Naive thymus-derived CD4-positive, alpha-beta T cell (primary cell): Measurements from ENCODE around the gene OSTF1. TPM values are rescaled to one million over a fixed set of nuclear protein-coding genes. Genes with fewer than 3 reads are reported as not detected.

Experiments used
- ATAC-seq: fragments of 150-1000 bp; cut with Tn5 transposase; 2 replicates; pipeline ENCODE4 v1.10.0; 2021; ENCODE audit warnings: mild to moderate bottlenecking, moderate library complexity
- CTCF ChIA-PET: fragments of 350-600 bp; sonication (Branson Sonifier 250); formaldehyde crosslinking; loops from one replicate; lab custom pipeline; 2021; ENCODE audit warnings: antibody characterized with exemption; lab: Charles Lee
- POLR2A ChIA-PET: fragments of 350-600 bp; sonication (Branson Sonifier 250); formaldehyde crosslinking; loops from one replicate; lab custom pipeline; 2021; ENCODE audit warnings: antibody characterized with exemption, inconsistent platforms; lab: Charles Lee
- DNase-seq, 9 donors: peaks; one replicate each; pipeline versions ENCODE4 v3.0.0 to v3.0.0-alpha.2; 2020 to 2022; ENCODE audit warnings: mixed read lengths in 1 of 9
- H3K27ac ChIP-seq: one replicate; pipeline ENCODE4 v1.7.0; 2013; ENCODE audit warnings: mild to moderate bottlenecking, low read depth, low read length, moderate library complexity
- H3K27me3 ChIP-seq, 2 donors: one replicate each; pipeline ENCODE4 v1.7.0; 2013; ENCODE audit warnings: low read length in 2 of 2, mild to moderate bottlenecking in 2 of 2, moderate library complexity in 2 of 2; ENCODE audit not compliant: control insufficient read depth in 2 of 2, insufficient read depth in 2 of 2
- H3K36me3 ChIP-seq, 3 experiments: 1 replicate in 2 of 3; 2 replicates in 1 of 3; pipeline ENCODE4 v1.7.0; 2013; ENCODE audit warnings: low read length in 3 of 3, mild to moderate bottlenecking in 3 of 3, moderate library complexity in 1 of 3; ENCODE audit not compliant: insufficient read depth in 3 of 3, control insufficient read depth in 2 of 3
- H3K4me1 ChIP-seq, 2 donors: one replicate each; pipeline ENCODE4 v1.7.0; 2013; ENCODE audit warnings: low read length in 2 of 2, mild to moderate bottlenecking in 2 of 2, moderate library complexity in 1 of 2; ENCODE audit not compliant: control insufficient read depth in 2 of 2, insufficient read depth in 2 of 2
- H3K4me3 ChIP-seq: 2 replicates; pipeline ENCODE4 v1.7.0; 2013; ENCODE audit warnings: mild to moderate bottlenecking, low read length
- H3K9me3 ChIP-seq, 3 experiments: 1 replicate in 2 of 3; 2 replicates in 1 of 3; pipeline ENCODE4 v1.7.0; 2013; ENCODE audit warnings: low read length in 3 of 3; ENCODE audit not compliant: control insufficient read depth in 2 of 3
- H3K27ac Mint-ChIP-seq, 9 donors: one replicate each; pipeline ENCODE4 v1.8.0; 2020 to 2022; ENCODE audit warnings: mixed read lengths in 9 of 9, mild to moderate bottlenecking in 8 of 9, moderate library complexity in 5 of 9, inconsistent platforms in 2 of 9
- H3K27me3 Mint-ChIP-seq, 5 donors: one replicate each; pipeline ENCODE4 v1.8.0; 2021 to 2022; ENCODE audit warnings: mixed read lengths in 5 of 5, mild to moderate bottlenecking in 1 of 5
- H3K36me3 Mint-ChIP-seq, 5 donors: one replicate each; pipeline ENCODE4 v1.8.0; 2020 to 2022; ENCODE audit warnings: mixed read lengths in 5 of 5, mild to moderate bottlenecking in 3 of 5, inconsistent platforms in 1 of 5
- H3K4me1 Mint-ChIP-seq, 7 donors: one replicate each; pipeline ENCODE4 v1.8.0; 2020 to 2022; ENCODE audit warnings: mixed read lengths in 7 of 7, mild to moderate bottlenecking in 3 of 7, inconsistent platforms in 1 of 7
- H3K4me3 Mint-ChIP-seq, 10 donors: one replicate each; pipeline ENCODE4 v1.8.0; 2020 to 2022; ENCODE audit warnings: mild to moderate bottlenecking in 10 of 10, mixed read lengths in 10 of 10, moderate library complexity in 6 of 10, inconsistent platforms in 2 of 10
- H3K9me3 Mint-ChIP-seq, 11 donors: one replicate each; pipeline ENCODE4 v1.8.0; 2020 to 2022; ENCODE audit warnings: mixed read lengths in 11 of 11, mild to moderate bottlenecking in 4 of 11, inconsistent platforms in 1 of 11, moderate library complexity in 1 of 11
- intact Hi-C, 2 donors: fragments of 100-400 bp; cut with micrococcal nuclease; formaldehyde crosslinking; loops; one replicate each; pipeline ENCODE4 v1.15.1; 2023
- polyA plus RNA-seq, 2 donors: library from polyadenylated mRNA; unstranded; fragments of 300-500 nt; fragmentation: Illumina TruSeq; gene quantifications; one replicate each; pipeline ENCODE4 v1.2.3, GENCODE V29; 2021
- total RNA-seq, 6 experiments: library from RNA in 5 of 6; stranded (reverse) in 5 of 6; gene quantifications; 1 replicate in 5 of 6; 2 replicates in 1 of 6; pipeline ENCODE4 v1.2.3 and lab custom pipeline; 2021 to 2026

The OSTF1 gene
- total and polyA plus RNA-seq, 7 experiments from 2014 or later, result 38.7 to 141 (median 88.0) TPM

DNA sequence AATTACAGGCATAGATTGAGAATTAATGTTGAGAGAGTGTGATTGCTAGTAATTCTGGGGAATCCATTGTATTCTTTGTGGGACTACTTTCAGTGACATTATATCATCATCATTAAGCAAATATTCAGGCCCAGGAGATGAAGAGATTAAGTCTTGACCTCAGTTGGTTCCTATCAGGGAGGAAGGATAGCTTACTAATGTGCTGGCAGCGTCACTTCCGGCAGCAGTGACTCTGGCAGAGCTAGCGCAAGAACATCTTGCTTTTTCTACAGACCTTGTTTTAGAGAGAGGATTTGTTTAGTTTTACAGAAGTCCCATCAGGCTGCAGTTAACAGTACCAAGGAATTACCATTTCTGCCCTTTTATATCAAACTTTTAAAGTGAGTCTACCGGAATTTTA, 20.3 kb downstream of the OSTF1 start:
- DNase-seq, result no peak
- no peaks in the 10 kb centered on the region for H3K27me3 Mint-ChIP-seq
- Histone ChIP-seq H3K27ac (no peak overlapping the region), H3K4me1 (peaks cover 3 to 17% of the 10 kb centered on the region in 2 donors), H3K27me3 (no peaks in the 10 kb centered on the region), H3K36me3 (no peaks in the 10 kb centered on the region), H3K4me3 (no peak overlapping the region), H3K9me3 (no peaks in the 10 kb centered on the region)
- peaks cover 46 to 86% (median 75%) of the 10 kb centered on the region in 7 donors for H3K4me1 Mint-ChIP-seq
- ChIA-PET POLR2A (no interaction called here), CTCF (no interaction called here)
- peak overlapping the region in 6 of 9 donors; percentile 0 to 69 (median 18) for H3K27ac Mint-ChIP-seq
- peaks cover 0 to 23% (median 11%) of the 10 kb centered on the region in 5 donors for H3K36me3 Mint-ChIP-seq
- H3K9me3 Mint-ChIP-seq, result no peaks in the 10 kb centered on the region
- intact Hi-C loops, result no loop called here
- peak; percentile 74 for ATAC-seq
- H3K4me3 Mint-ChIP-seq, result peak overlapping the region in 2 of 10 donors; percentile 7 to 61

DNA sequence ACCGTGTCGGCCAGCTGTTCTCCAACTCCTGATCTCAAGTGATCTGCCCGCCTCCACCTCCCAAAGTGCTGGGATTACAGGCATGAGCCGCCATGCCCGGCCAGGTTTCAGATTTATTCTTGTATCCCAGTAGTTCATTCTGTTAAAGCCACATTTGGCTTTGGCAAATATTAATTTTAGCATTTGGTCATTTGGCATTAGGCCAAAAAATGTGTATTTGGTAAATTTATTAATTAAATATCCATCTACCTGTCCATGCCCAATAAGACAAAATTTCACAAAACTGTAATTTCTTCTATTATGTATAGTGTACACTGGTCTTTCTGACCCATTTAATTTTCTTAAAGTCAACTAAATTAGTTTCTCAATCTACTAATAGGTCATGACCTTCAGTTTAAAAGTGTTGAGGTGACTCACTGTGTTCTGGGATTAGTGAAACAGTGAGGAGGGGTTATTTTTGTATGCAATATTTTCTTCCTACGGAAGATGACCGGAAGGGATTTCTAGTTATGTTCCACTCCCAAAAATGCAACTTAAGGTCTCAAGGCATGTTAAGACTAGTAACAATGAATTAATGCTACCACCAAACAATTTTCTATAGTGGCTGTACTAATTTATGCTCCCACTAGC, 21.0 kb downstream of the OSTF1 start:
- Mint-ChIP-seq H3K4me1 (peaks cover 44 to 85% (median 81%) of the 10 kb centered on the region in 7 donors), H3K4me3 (no peak overlapping the region), H3K36me3 (peaks cover 0 to 23% (median 11%) of the 10 kb centered on the region in 5 donors), H3K9me3 (no peaks in the 10 kb centered on the region), H3K27me3 (no peaks in the 10 kb centered on the region), H3K27ac (peak overlapping the region in 1 of 9 donors; percentile 18)
- POLR2A ChIA-PET, result interaction anchor here (0.6 kb wide), 1 partner anchor 12 kb away, joined by 3 read pairs; no protein-coding TSS in a partner anchor
- no peaks in the 10 kb centered on the region for H3K27me3 ChIP-seq
- intact Hi-C loops, result no loop called here
- CTCF ChIA-PET, result no interaction called here
- no peak overlapping the region for H3K4me3 ChIP-seq
- H3K9me3 ChIP-seq, result no peaks in the 10 kb centered on the region
- H3K27ac ChIP-seq, result no peak overlapping the region
- peaks cover 0 to 13% of the 10 kb centered on the region in 2 donors for H3K4me1 ChIP-seq
- DNase-seq (no peak), ATAC-seq (no peak)
- no peaks in the 10 kb centered on the region for H3K36me3 ChIP-seq

DNA sequence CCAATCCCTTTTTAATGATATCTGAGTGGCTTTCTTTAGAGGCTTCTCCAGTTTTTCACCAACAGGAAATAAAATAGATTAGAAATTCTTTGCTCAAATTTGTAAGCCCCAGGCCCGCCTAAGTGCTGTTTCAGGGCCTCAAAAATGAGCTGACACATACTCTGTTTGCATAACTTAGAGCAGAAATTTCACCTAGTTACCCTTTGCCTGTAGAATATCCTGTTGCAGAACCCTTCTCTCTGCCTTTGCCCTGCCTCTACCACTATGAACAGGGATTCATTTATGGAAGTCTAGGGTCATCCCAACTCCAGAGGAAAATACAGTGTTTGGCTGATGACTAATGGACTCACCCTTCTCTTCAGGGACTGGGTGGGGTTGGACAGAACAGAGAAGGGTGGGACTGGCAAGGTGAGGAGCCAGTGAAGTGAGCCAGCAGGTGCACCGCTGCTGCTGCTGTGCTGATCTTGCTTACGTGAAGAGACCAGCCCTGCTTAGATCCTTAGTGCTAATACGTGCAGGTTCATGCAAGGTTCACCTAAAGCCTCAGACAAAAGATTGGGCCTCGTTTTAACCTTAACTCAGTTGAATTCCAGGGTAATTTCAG, 22.8 kb downstream of the OSTF1 start:
- H3K4me1 ChIP-seq, result peaks cover 0 to 3% of the 10 kb centered on the region in 2 donors
- peak; percentile 49 for ATAC-seq
- POLR2A ChIA-PET, result interaction anchor here (0.6 kb wide), 1 partner anchor 12 kb away, joined by 3 read pairs; no protein-coding TSS in a partner anchor

DNA sequence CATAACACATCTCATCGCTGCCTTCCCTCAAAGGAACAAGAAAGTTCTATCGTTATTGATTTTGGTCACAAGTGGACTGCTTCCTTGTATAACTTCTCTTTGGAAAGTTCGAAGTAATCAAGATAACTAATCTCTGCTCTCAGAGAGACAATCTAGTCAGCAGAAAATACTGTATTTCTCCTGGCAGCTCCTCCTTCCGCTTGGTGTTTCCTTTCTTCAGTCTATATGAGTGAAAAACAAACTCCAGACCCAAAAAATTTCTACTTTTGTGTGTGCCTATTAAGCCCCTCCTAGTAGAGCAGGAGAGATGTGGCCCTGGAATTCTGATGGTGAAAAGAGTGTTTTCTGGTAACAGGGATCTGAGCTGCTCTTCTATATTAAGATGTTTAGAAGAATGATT, 24.5 kb downstream of the OSTF1 start:
- no peak for DNase-seq
- Histone ChIP-seq H3K36me3 (peaks cover 0 to 6% (median under 1%) of the 10 kb centered on the region in 3 experiments), H3K4me1 (peaks cover 0 to 3% of the 10 kb centered on the region in 2 donors), H3K27me3 (no peaks in the 10 kb centered on the region), H3K4me3 (no peak overlapping the region), H3K9me3 (no peaks in the 10 kb centered on the region), H3K27ac (no peak overlapping the region)
- intact Hi-C loops, result no loop called here
- ATAC-seq, result no peak
- no peaks in the 10 kb centered on the region for H3K27me3 Mint-ChIP-seq
- H3K36me3 Mint-ChIP-seq, result peaks cover 4 to 22% (median 6%) of the 10 kb centered on the region in 5 donors
- ChIA-PET CTCF (no interaction called here), POLR2A (interaction anchor here (0.7 kb wide), 1 partner anchor 10 kb away, joined by 3 read pairs; no protein-coding TSS in a partner anchor)
- H3K4me3 Mint-ChIP-seq, result peak overlapping the region in 4 of 10 donors; percentile 0 to 43 (median 14)
- H3K9me3 Mint-ChIP-seq, result peaks cover 0 to 1% (median 0%) of the 10 kb centered on the region in 11 donors
- H3K4me1 Mint-ChIP-seq, result peaks cover 33 to 79% (median 65%) of the 10 kb centered on the region in 7 donors
- peak overlapping the region in 5 of 9 donors; percentile 38 to 81 (median 59) for H3K27ac Mint-ChIP-seq

More for the DNA sequence above, 22.8 kb downstream of the OSTF1 start:
- Mint-ChIP-seq H3K9me3 (no peaks in the 10 kb centered on the region), H3K27ac (peak overlapping the region in 3 of 9 donors; percentile 15 to 53 (median 24)), H3K36me3 (peaks cover 0 to 23% (median 5%) of the 10 kb centered on the region in 5 donors), H3K4me3 (peak overlapping the region in 3 of 10 donors; percentile 23 to 36 (median 27)), H3K4me1 (peaks cover 28 to 73% (median 70%) of the 10 kb centered on the region in 7 donors), H3K27me3 (no peaks in the 10 kb centered on the region)
- DNase-seq, result peak in 1 of 9 donors; percentile 2
- Histone ChIP-seq H3K27me3 (no peaks in the 10 kb centered on the region), H3K9me3 (no peaks in the 10 kb centered on the region), H3K36me3 (no peaks in the 10 kb centered on the region), H3K27ac (no peak overlapping the region), H3K4me3 (no peak overlapping the region)
- CTCF ChIA-PET, result interaction anchor here (0.6 kb wide), 2 partner anchors 74 to 1592 kb away, joined by 3 to 4 read pairs; no protein-coding TSS in a partner anchor
- intact Hi-C loops, result loop anchor here in 1 of 2 donors (2.0 kb wide), 1 partner anchor 14 kb away; no protein-coding TSS in a partner anchor

DNA sequence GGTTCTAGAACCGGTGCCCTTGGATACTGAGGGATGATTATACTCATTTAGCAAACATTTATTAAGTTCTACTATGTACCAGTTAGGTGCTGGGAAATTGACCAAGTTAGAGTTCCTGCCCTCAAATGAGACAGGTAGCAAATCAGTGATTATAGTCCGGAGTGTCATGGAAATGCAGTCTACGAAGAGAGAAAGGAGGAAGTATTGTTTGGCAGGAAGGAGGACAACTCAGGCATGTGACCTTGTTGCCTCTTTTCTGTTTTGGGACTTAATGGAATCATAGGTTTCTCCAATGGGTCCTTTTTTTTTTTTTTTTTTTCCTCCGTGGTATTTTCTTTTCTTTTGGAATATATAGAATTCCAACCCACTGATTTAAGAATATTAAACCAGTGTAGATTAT, 28.0 kb downstream of the OSTF1 start:
- CTCF ChIA-PET, result interaction anchor here (0.6 to 0.7 kb wide), 2 partner anchors 17 to 1103 kb away, joined by 4 read pairs; no protein-coding TSS in a partner anchor
- intact Hi-C loops, result loop anchor here in 1 of 2 donors (2.0 kb wide), 1 partner anchor 14 kb away; no protein-coding TSS in a partner anchor
- POLR2A ChIA-PET, result interaction anchor here (0.7 kb wide), 1 partner anchor 55 kb away, joined by 3 read pairs; no protein-coding TSS in a partner anchor
- peak overlapping the region in 1 of 10 donors; percentile 9 for H3K4me3 Mint-ChIP-seq
- H3K9me3 Mint-ChIP-seq, result peaks cover 0 to 9% (median 0%) of the 10 kb centered on the region in 11 donors
- DNase-seq (no peak), ATAC-seq (no peak)
- H3K36me3 Mint-ChIP-seq, result peaks cover 15 to 38% (median 31%) of the 10 kb centered on the region in 5 donors
- H3K9me3 ChIP-seq, result no peaks in the 10 kb centered on the region
- H3K27ac Mint-ChIP-seq, result peak overlapping the region in 3 of 9 donors; percentile 22 to 84 (median 39)
- no peak overlapping the region for H3K27ac ChIP-seq
- H3K27me3 Mint-ChIP-seq, result no peaks in the 10 kb centered on the region
- no peak overlapping the region for H3K4me3 ChIP-seq
- H3K36me3 ChIP-seq, result peaks cover 5 to 39% (median 9%) of the 10 kb centered on the region in 3 experiments
- peaks cover 36 to 73% (median 56%) of the 10 kb centered on the region in 7 donors for H3K4me1 Mint-ChIP-seq
- peaks cover 0 to 3% of the 10 kb centered on the region in 2 donors for H3K4me1 ChIP-seq
- H3K27me3 ChIP-seq, result no peaks in the 10 kb centered on the region

DNA sequence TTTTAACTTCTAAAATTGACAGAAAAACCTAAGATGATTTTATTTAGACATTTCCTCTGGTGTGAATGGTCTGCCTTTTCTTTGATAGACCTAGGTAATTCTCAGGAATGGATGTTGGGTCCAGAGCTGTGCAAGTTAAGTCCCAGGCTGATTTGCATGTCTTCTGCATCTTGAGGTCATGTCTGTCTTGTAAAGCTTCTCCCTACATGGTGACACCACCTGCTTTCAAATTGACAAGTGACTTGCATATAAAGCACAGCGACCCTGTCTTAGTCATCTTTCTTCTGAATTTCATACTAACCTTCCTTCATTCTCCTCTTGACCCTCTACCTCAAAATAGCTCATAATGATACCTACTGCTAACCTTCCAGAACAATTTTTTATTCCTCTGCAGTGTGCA, 29.2 kb downstream of the OSTF1 start:
- Histone ChIP-seq H3K36me3 (peaks cover 5 to 50% (median 9%) of the 10 kb centered on the region in 3 experiments), H3K27ac (no peak overlapping the region), H3K4me3 (no peak overlapping the region), H3K4me1 (peaks cover 0 to 14% of the 10 kb centered on the region in 2 donors), H3K9me3 (no peaks in the 10 kb centered on the region), H3K27me3 (no peaks in the 10 kb centered on the region)
- H3K27ac Mint-ChIP-seq, result peak overlapping the region in 3 of 9 donors; percentile 4 to 84 (median 41)
- no peak overlapping the region for H3K4me3 Mint-ChIP-seq
- peaks cover 0 to 9% (median 0%) of the 10 kb centered on the region in 11 donors for H3K9me3 Mint-ChIP-seq
- ChIA-PET CTCF (interaction anchor here (1.0 kb wide), 1 partner anchor 16 kb away, joined by 3 read pairs; no protein-coding TSS in a partner anchor), POLR2A (interaction anchor here (0.7 kb wide), 1 partner anchor 14 kb away, joined by 3 read pairs; no protein-coding TSS in a partner anchor)
- H3K4me1 Mint-ChIP-seq, result peaks cover 35 to 75% (median 51%) of the 10 kb centered on the region in 7 donors
- H3K27me3 Mint-ChIP-seq, result no peaks in the 10 kb centered on the region
- ATAC-seq (no peak), DNase-seq (no peak)
- intact Hi-C loops, result loop anchor here in 1 of 2 donors (2.0 kb wide), 1 partner anchor 13 kb away; no protein-coding TSS in a partner anchor
- H3K36me3 Mint-ChIP-seq, result peaks cover 15 to 47% (median 32%) of the 10 kb centered on the region in 5 donors
